ENCODE measurements around the gene SLC27A6. TPM values are rescaled to one million over a fixed set of nuclear protein-coding genes. Genes with fewer than 3 reads are reported as not detected.

Gene SLC27A6
- total and polyA plus RNA-seq, 4 donors, result 0.06 to 3.4 (median 0.61) TPM

- ATAC-seq (ENCODE audit: insufficient read depth, low FRiP score) (no peak), DNase-seq (no peak)
- Histone ChIP-seq H3K4me1 (ENCODE audit: control insufficient read depth in 5 of 5, insufficient read depth in 5 of 5, low read length in 5 of 5) (peaks cover 0 to 9% (median 0%) of the 10 kb centered on the region in 5 donors), H3K27ac (ENCODE audit: low read depth in 1 of 2, low read length in 1 of 2) (no peak overlapping the region), H3K9me3 (ENCODE audit: control insufficient read depth in 4 of 4, insufficient read depth in 3 of 4, low read length in 3 of 4) (no peaks in the 10 kb centered on the region), H3K36me3 (ENCODE audit: control insufficient read depth in 4 of 4, insufficient read depth in 4 of 4, low read length in 4 of 4) (no peaks in the 10 kb centered on the region), H3K4me3 (no peak overlapping the region), H3K9ac (ENCODE audit: insufficient read depth in 1 of 2, low read length in 2 of 2) (no peak overlapping the region), H3K27me3 (ENCODE audit: control insufficient read depth in 3 of 3, insufficient read depth in 3 of 3, low read length in 2 of 3) (no peaks in the 10 kb centered on the region)
- TF ChIP-seq CTCF (IDR thresholded peaks at IDR 0.05; ENCODE audit: control extremely low read depth, extremely low read depth), result no peak
- WGBS, 2 donors, result 76 to 85% methylated on average over 3 of the region's 3 CpGs
Measured at GRCh38 chr5:129077433-129078075, 112.3 kb downstream of the SLC27A6 start.

GRCh38 chr5:129078247-129078646 is 113.0 kb downstream of the SLC27A6 start:
- no peak for TF ChIP-seq CTCF (IDR thresholded peaks at IDR 0.05; ENCODE audit: control extremely low read depth, extremely low read depth)
- ATAC-seq (ENCODE audit: insufficient read depth, low FRiP score) (no peak), DNase-seq (no peak)
- H3K4me1 ChIP-seq (ENCODE audit: control insufficient read depth in 5 of 5, insufficient read depth in 5 of 5, low read length in 5 of 5), result peaks cover 0 to 9% (median 0%) of the 10 kb centered on the region in 5 donors
- H3K9ac ChIP-seq (ENCODE audit: insufficient read depth in 1 of 2, low read length in 2 of 2), result no peak overlapping the region
- H3K9me3 ChIP-seq (ENCODE audit: control insufficient read depth in 4 of 4, insufficient read depth in 3 of 4, low read length in 3 of 4), result no peaks in the 10 kb centered on the region
- H3K36me3 ChIP-seq (ENCODE audit: control insufficient read depth in 4 of 4, insufficient read depth in 4 of 4, low read length in 4 of 4), result no peaks in the 10 kb centered on the region
- no peak overlapping the region for H3K4me3 ChIP-seq
- H3K27me3 ChIP-seq (ENCODE audit: control insufficient read depth in 3 of 3, insufficient read depth in 3 of 3, low read length in 2 of 3), result no peaks in the 10 kb centered on the region
- 62 to 82% methylated on average over 1 of the region's 1 CpG for WGBS, 2 donors
- no peak overlapping the region for H3K27ac ChIP-seq (ENCODE audit: low read depth in 1 of 2, low read length in 1 of 2)

GRCh38 chr5:129078660-129079059 is 113.4 kb downstream of the SLC27A6 start:
- 60 to 83% methylated on average over 3 of the region's 3 CpGs for WGBS, 2 donors
- H3K27me3 ChIP-seq (ENCODE audit: control insufficient read depth in 3 of 3, insufficient read depth in 3 of 3, low read length in 2 of 3), result no peaks in the 10 kb centered on the region

More at GRCh38 chr5:129078660-129079059, 113.4 kb downstream of the SLC27A6 start:
- Histone ChIP-seq H3K27ac (ENCODE audit: low read depth in 1 of 2, low read length in 1 of 2) (no peak overlapping the region), H3K9me3 (ENCODE audit: control insufficient read depth in 4 of 4, insufficient read depth in 3 of 4, low read length in 3 of 4) (no peaks in the 10 kb centered on the region), H3K4me3 (no peak overlapping the region), H3K36me3 (ENCODE audit: control insufficient read depth in 4 of 4, insufficient read depth in 4 of 4, low read length in 4 of 4) (no peaks in the 10 kb centered on the region), H3K9ac (ENCODE audit: insufficient read depth in 1 of 2, low read length in 2 of 2) (no peak overlapping the region), H3K4me1 (ENCODE audit: control insufficient read depth in 5 of 5, insufficient read depth in 5 of 5, low read length in 5 of 5) (peaks cover 0 to 8% (median 0%) of the 10 kb centered on the region in 5 donors)
- DNase-seq (no peak), ATAC-seq (ENCODE audit: insufficient read depth, low FRiP score) (no peak)
- no peak for TF ChIP-seq CTCF (IDR thresholded peaks at IDR 0.05; ENCODE audit: control extremely low read depth, extremely low read depth)
